ENCODE data around the gene LYPD6B. TPM values are rescaled to one million over a fixed set of nuclear protein-coding genes. Genes with fewer than 3 reads are reported as not detected.

Gene LYPD6B
- total RNA-seq, 1 donor = 2.5 TPM

DNA sequence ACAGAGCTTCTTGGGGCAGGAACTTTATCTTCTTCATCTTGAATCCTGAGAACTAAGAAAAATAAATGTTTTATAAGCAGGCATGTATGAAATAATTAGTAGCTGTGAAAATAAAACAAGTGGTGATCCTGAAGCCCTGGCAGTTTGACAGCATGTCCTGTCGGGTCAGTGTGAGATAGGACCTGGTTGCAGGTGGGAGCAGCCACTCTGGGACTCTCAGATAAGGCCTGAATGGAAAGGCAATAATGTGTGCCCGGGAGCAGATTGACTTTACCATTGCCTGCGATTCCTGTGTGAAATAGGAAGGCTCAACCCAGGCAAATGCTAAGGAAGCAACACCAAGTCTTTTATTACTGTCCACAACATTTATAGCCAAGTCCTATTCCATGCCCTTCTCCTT is 132.4 kb downstream of the LYPD6B start:
- Histone ChIP-seq H3K4me3 (ENCODE audit: insufficient read depth, low read length) (no peak overlapping the region), H3K4me2 (ENCODE audit: insufficient read depth, low read length) (no peak overlapping the region), H3K9me3 (ENCODE audit: low read depth, low read length) (no peaks in the 10 kb centered on the region), H3K36me3 (ENCODE audit: insufficient read depth, low read length) (no peaks in the 10 kb centered on the region), H3K79me2 (ENCODE audit: insufficient read depth, low read length) (no peaks in the 10 kb centered on the region), H3K27me3 (ENCODE audit: insufficient read depth, low read length) (no peaks in the 10 kb centered on the region), H3K4me1 (ENCODE audit: insufficient read depth, low read length) (no peaks in the 10 kb centered on the region), H2AFZ (ENCODE audit: low read length) (no peak overlapping the region), H4K20me1 (ENCODE audit: insufficient read depth, low read length) (no peaks in the 10 kb centered on the region), H3K27ac (ENCODE audit: low read depth, low read length) (no peak overlapping the region)
- TF ChIP-seq, protein P1, sequence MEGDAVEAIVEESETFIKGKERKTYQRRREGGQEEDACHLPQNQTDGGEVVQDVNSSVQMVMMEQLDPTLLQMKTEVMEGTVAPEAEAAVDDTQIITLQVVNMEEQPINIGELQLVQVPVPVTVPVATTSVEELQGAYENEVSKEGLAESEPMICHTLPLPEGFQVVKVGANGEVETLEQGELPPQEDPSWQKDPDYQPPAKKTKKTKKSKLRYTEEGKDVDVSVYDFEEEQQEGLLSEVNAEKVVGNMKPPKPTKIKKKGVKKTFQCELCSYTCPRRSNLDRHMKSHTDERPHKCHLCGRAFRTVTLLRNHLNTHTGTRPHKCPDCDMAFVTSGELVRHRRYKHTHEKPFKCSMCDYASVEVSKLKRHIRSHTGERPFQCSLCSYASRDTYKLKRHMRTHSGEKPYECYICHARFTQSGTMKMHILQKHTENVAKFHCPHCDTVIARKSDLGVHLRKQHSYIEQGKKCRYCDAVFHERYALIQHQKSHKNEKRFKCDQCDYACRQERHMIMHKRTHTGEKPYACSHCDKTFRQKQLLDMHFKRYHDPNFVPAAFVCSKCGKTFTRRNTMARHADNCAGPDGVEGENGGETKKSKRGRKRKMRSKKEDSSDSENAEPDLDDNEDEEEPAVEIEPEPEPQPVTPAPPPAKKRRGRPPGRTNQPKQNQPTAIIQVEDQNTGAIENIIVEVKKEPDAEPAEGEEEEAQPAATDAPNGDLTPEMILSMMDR (IDR thresholded peaks at IDR 0.05; ENCODE audit: extremely low read depth, low read depth, low read length) = no peak
- DNase-seq (ENCODE audit: insufficient read length, low spot score, missing footprints) = no peak

DNA sequence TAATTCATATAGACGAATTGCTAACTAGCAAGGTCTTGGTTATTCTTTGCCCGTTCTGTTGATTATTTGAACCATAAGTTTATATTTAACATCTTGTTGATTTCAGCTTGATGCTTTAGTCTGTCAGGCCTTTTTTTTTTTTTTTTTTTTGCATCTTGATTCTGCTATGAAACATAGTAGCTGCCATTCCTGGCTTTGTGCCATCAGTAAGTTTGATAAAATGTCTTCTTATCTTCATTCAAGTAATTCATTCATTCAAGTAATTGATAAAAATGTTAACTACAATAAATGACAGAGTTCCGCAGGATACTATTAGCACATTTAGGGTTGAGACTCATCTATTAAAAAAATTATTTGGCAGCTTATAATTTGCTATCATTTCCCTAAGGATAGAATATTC is 134.7 kb downstream of the LYPD6B start:
- Histone ChIP-seq H3K4me2 (ENCODE audit: insufficient read depth, low read length) (no peak overlapping the region), H2AFZ (ENCODE audit: low read length) (no peak overlapping the region), H4K20me1 (ENCODE audit: insufficient read depth, low read length) (no peaks in the 10 kb centered on the region)

DNA sequence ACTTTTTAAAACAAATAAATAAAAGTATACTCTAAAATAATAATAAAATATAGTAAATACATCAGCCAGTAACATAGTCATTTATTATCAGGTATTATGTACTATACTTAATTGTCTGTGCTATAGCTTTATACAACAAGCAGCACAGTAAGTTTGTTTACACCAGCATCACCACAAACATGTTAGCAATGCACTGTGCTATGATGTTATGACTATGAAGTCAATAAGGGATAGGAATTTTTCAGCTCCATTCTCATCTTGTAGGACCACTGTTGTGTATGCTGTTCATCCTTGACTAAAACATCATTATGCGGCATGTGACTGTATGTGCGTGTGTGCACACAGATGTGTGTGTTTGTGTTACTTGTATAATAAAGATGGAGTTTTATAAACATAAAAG is 137.5 kb downstream of the LYPD6B start:
- Histone ChIP-seq H3K4me3 (ENCODE audit: insufficient read depth, low read length) (no peak overlapping the region), H3K4me2 (ENCODE audit: insufficient read depth, low read length) (no peak overlapping the region), H3K4me1 (ENCODE audit: insufficient read depth, low read length) (no peaks in the 10 kb centered on the region), H3K79me2 (ENCODE audit: insufficient read depth, low read length) (no peaks in the 10 kb centered on the region), H3K9me3 (ENCODE audit: low read depth, low read length) (no peaks in the 10 kb centered on the region), H4K20me1 (ENCODE audit: insufficient read depth, low read length) (no peaks in the 10 kb centered on the region), H3K27me3 (ENCODE audit: insufficient read depth, low read length) (no peaks in the 10 kb centered on the region), H2AFZ (ENCODE audit: low read length) (no peak overlapping the region), H3K36me3 (ENCODE audit: insufficient read depth, low read length) (no peaks in the 10 kb centered on the region), H3K27ac (ENCODE audit: low read depth, low read length) (no peak overlapping the region)
- TF ChIP-seq, protein P1 (IDR thresholded peaks at IDR 0.05; ENCODE audit: extremely low read depth, low read depth, low read length) = no peak
- DNase-seq (ENCODE audit: insufficient read length, low spot score, missing footprints) = no peak

More for the DNA sequence above, 134.7 kb downstream of the LYPD6B start:
- Histone ChIP-seq H3K9me3 (ENCODE audit: low read depth, low read length) (no peaks in the 10 kb centered on the region), H3K27ac (ENCODE audit: low read depth, low read length) (no peak overlapping the region), H3K36me3 (ENCODE audit: insufficient read depth, low read length) (no peaks in the 10 kb centered on the region), H3K4me1 (ENCODE audit: insufficient read depth, low read length) (no peaks in the 10 kb centered on the region), H3K79me2 (ENCODE audit: insufficient read depth, low read length) (no peaks in the 10 kb centered on the region), H3K27me3 (ENCODE audit: insufficient read depth, low read length) (no peaks in the 10 kb centered on the region), H3K4me3 (ENCODE audit: insufficient read depth, low read length) (no peak overlapping the region)
- no peak for DNase-seq (ENCODE audit: insufficient read length, low spot score, missing footprints)
- TF ChIP-seq, protein P1 (IDR thresholded peaks at IDR 0.05; ENCODE audit: extremely low read depth, low read depth, low read length) = no peak

DNA sequence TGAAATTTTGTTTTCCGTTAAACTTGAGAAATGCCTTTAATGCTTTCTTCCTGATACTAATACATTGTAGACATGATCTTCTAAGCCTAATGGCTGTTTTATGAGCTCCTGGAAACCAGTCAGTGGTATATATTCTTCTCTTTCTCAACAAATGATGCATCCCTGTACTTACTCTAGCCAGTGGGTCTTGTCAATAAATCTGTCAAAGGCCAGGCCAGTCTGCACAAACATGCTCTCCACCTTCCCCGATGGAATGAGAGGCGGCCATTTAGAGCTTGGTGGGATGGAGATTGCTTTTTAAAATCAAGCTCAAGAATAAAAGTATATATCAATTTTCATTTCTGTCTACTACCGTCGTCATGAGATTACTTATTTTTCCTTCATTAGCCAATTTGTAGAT is 140.1 kb downstream of the LYPD6B start:
- no peak overlapping the region for H3K4me3 ChIP-seq (ENCODE audit: insufficient read depth, low read length)
- H3K27me3 ChIP-seq (ENCODE audit: insufficient read depth, low read length) = no peaks in the 10 kb centered on the region
- H2AFZ ChIP-seq (ENCODE audit: low read length) = no peak overlapping the region
- TF ChIP-seq, protein P1 (IDR thresholded peaks at IDR 0.05; ENCODE audit: extremely low read depth, low read depth, low read length) = no peak
- no peak overlapping the region for H3K27ac ChIP-seq (ENCODE audit: low read depth, low read length)
- H3K79me2 ChIP-seq (ENCODE audit: insufficient read depth, low read length) = no peaks in the 10 kb centered on the region
- no peaks in the 10 kb centered on the region for H4K20me1 ChIP-seq (ENCODE audit: insufficient read depth, low read length)
- no peak overlapping the region for H3K4me2 ChIP-seq (ENCODE audit: insufficient read depth, low read length)
- H3K36me3 ChIP-seq (ENCODE audit: insufficient read depth, low read length) = no peaks in the 10 kb centered on the region
- DNase-seq (ENCODE audit: insufficient read length, low spot score, missing footprints) = no peak
- H3K4me1 ChIP-seq (ENCODE audit: insufficient read depth, low read length) = no peaks in the 10 kb centered on the region
- H3K9me3 ChIP-seq (ENCODE audit: low read depth, low read length) = no peaks in the 10 kb centered on the region

Data from osteoblast (primary cell).